ENCODE measurements around the gene ZNF223. TPM values are rescaled to one million over a fixed set of nuclear protein-coding genes. Genes with fewer than 3 reads are reported as not detected.

Gene ZNF223
- total and polyA plus RNA-seq, 10 of the 15 experiments (the other 5 are each of a cell fraction or from before 2014, with no cell fraction given), result 0.05 to 3.7 (median 0.14) TPM; not detected in 4

GRCh38 chr19:44026622-44027021 lies 25.2 kb upstream of the ZNF223 start:
- POLR2A ChIA-PET, result no interaction called here
- intact Hi-C loops (cut with micrococcal nuclease; ENCODE audit: unreplicated experiment), result no loop called here
- no peak for FAIRE-seq
- 98% methylated on average over 6 of the region's 6 CpGs for WGBS (ENCODE audit: insufficient coverage, insufficient replicate concordance, low lambda C conversion rate, missing lambda C conversion rate)
- CTCF ChIA-PET, result no interaction called here
- Histone ChIP-seq H3K36me3 (ENCODE audit: control insufficient read depth in 2 of 2, insufficient read depth in 2 of 2, low read length in 1 of 2) (peaks cover 0 to 1% of the 10 kb centered on the region in 2 experiments; a peak in 2 of 4 replicates), H4K20me1 (ENCODE audit: control insufficient read depth, insufficient read depth) (no peaks in the 10 kb centered on the region), H3K27me3 (replicated peaks in 1 of 2; ENCODE audit: control insufficient read depth in 2 of 2, insufficient read depth in 2 of 2, low read length in 1 of 2) (no peaks in the 10 kb centered on the region), H3K4me2 (ENCODE audit: control insufficient read depth, insufficient read depth) (no peak overlapping the region), H3K4me3 (no peak overlapping the region), H3K9me3 (replicated peaks; ENCODE audit: control insufficient read depth, insufficient read depth, low read length) (peaks cover 11% of the 10 kb centered on the region; the same call in 2 of the 3 replicates), H2AFZ (ENCODE audit: control insufficient read depth, low read depth, low read length) (no peak overlapping the region), H3K4me1 (ENCODE audit: control insufficient read depth, insufficient read depth, low read length) (no peaks in the 10 kb centered on the region), H3K27ac (ENCODE audit: control insufficient read depth, insufficient read depth) (no peak overlapping the region), H3K79me2 (ENCODE audit: control insufficient read depth, insufficient read depth, low read length) (no peaks in the 10 kb centered on the region; the same call in 1 of the 2 replicates), H3K9ac (ENCODE audit: control insufficient read depth, insufficient read depth, low read length) (no peak overlapping the region)
- no peak for ATAC-seq
- RAD21 ChIA-PET (ENCODE audit: unreplicated experiment), result no interaction called here
- SMC1A ChIA-PET (ENCODE audit: uncharacterized antibody, unreplicated experiment), result interaction anchor here (1.1 to 1.5 kb wide), 2 partner anchors 46 to 93 kb away, joined by 3 to 5 read pairs; no protein-coding TSS in a partner anchor
- TF ChIP-seq ZBED1 (IDR thresholded peaks at IDR 0.05; ENCODE audit: borderline replicate concordance) (no peak), PAX8 (IDR thresholded peaks at IDR 0.05) (no peak), MLLT1 (IDR thresholded peaks at IDR 0.05) (no peak), TARDBP (IDR thresholded peaks at IDR 0.05; ENCODE audit: borderline replicate concordance) (no peak), MEF2B (IDR thresholded peaks at IDR 0.05; ENCODE audit: partially characterized antibody, poor library complexity, severe bottlenecking) (no peak), MTA2 (IDR thresholded peaks at IDR 0.05; ENCODE audit: low read depth) (no peak), LARP7 (IDR thresholded peaks at IDR 0.05) (no peak), IRF3 (IDR thresholded peaks at IDR 0.05) (no peak), RB1 (IDR thresholded peaks at IDR 0.05; ENCODE audit: borderline replicate concordance) (no peak), SUPT20H (IDR thresholded peaks at IDR 0.05; ENCODE audit: borderline replicate concordance, control insufficient read depth, low read depth, low read length) (no peak)
- in situ Hi-C loops (cut with MboI), result no loop called here
- BruUV-seq (replicated peaks), result no TSS peak
- DNase-seq (ENCODE audit: low read depth, low spot score), result no peak
